Measurements from ENCODE around the gene UBA3.

Gene UBA3

DNA sequence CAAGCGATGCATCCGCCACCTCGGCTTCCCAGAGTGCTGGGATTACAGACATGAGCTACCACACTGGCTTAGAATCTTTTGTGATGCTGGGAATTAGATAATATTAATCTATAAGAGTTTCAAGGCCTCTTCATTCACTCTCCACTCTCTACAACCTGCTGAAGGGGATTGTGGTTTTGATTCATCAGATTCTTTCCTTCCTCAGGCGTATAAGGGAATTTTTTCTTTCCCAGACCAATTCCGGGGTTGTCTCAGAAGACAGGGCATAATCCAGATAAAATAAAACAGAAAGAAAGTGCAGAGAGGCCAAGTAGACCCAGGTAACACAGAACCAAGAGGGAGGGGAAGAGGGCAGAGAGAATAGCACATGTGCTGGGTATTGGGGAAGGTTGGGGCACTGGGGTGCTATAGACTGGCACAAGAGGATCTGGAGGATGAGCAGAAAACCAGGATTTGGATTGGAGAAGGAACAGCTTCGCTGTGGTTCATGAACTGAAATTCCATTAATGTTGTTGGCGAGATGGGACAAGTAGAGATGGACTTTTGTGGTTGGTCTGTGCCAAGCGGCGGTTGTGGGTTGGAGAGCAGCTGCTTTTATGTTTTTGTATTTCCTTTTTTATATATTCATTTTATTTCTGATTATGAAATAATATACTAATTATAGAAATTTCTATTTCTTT, 17.4 kb upstream of the UBA3 start:
- no peak for DNase-seq

DNA sequence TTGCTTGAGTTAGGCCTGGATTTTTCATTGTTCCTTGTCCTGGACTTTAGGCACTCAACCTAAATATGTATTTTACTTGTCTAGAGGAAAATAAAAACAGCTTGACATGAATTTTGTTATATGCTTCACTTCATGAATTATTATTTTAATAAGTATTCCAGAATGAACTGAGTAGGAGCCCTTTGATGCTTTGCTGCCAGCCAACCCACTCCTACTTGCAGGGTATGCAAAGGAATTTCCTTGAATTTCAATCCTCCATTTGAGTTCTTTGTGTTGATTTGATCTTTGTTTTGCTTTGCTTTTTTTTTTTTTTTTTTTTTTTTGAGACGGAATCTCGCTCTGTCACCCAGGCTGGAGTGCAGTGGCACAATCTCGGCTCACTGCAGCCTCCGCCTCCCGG, 16.1 kb upstream of the UBA3 start:
- no peak for DNase-seq

- no peak for DNase-seq
Measured at GRCh38 chr3:69095636-69096035, 15.5 kb upstream of the UBA3 start.

DNA sequence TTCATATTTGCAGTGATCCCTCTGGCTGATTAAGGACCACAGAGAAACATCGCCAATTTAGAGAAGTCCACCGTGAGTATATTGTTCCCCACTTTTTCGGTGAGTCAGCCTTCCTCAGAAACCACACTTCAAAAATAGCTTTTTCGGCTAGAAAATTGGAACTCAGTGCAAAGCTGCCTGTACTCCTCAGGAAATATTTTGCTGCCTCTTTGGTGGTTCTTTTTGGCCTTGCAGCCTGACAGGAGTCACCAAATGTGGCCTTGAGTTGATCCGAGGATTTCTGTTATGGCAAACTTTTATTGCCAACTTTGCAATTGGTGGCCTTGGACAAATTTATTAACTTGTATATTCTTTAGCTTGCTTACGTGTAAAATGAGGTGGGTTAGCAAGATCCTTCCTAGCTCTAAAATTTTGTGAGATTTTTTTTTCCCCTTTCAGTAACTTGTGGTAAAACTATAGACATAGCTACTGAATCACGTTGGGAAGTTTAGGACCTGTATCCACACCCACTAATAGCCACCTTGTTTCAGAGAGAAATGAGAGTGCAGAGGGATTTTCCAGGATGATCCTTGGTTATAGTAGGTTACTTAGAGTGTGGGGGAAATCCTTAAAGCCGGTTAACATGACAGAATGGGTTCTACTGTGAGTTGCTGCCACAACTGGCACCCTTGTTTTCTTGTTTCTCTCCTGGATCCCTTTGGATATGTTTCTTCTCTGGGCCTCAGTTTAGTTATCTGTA, 14.5 kb upstream of the UBA3 start:
- DNase-seq: peak; percentile 91 to 93

GRCh38 chr3:69092030-69092516, 11.9 kb upstream of the UBA3 start:
- peak; percentile 85 to 91 for DNase-seq

DNA sequence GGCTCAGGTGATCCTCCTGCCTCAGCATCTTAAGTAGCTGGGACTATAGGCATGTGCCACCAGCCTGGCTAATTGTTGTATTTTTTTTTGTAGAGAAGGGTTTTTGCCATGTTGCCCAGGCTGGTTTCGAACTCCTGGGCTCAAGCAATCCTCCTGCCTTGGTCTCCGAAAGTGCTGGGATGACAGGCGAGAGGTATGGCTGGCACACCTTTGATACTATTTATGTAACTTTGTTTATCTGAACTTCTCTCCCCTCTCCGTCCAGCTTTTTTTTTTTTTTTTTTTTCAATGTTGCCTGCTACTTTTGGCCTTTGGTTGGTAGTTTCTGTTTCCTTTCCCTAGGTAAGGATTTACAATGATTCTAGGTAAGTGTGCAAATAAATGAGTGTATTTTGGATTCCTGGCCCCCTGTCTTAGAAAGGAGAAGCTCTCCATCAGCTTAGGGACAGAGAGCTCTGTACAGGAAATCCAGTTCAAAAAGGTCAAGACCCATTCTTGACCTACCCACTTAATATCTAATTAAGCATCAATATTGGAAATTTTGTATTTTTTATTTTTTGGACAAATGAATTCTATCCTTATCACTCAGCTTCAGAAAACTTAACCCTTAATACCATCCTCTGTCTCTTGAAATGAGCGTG, 11.3 kb upstream of the UBA3 start:
- DNase-seq: no peak

GRCh38 chr3:69090021-69090420, 9.9 kb upstream of the UBA3 start:
- no peak for DNase-seq

GRCh38 chr3:69088063-69088462, 7.9 kb upstream of the UBA3 start:
- DNase-seq: peak in 1 of 2 experiments; percentile 35

DNA sequence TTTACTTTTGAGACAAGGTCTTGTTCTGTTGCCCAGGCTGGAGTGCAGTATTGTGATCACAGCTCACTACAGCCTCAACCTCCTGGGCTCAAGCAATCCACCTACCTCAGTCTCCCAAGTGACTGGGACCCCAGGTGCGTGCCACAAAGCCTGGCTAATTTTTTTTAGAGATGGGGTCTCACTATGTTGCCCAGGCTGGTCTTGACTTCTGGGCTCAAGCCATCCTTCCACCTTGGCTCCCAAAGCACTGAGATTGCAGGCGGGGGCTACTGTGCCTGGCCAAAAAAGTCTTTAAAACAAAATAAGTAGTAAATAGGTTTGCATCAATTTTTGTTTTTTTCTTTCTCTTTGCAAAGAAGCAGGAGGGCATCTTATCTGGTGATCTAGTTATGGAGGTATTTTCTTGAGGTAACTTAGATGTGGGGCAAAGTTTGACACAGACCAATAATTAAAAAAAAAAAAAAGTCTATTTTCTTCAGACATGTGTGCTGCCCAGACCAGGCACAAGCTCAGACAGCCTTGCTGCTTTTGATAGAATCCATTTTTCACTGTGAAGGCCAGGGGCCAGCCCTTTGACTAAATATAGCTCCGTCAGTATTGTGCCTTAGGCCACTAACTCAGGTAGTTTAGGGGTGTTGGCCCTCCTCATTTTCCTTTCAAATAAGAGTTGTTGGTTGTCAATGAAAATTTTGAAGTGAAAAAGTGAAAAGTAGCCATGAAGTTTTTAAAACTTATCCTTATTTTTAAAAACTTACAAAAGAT, 7.0 kb upstream of the UBA3 start:
- DNase-seq: no peak

GRCh38 chr3:69085833-69086722, 5.9 kb upstream of the UBA3 start:
- peak; percentile 77 to 85 for DNase-seq

DNA sequence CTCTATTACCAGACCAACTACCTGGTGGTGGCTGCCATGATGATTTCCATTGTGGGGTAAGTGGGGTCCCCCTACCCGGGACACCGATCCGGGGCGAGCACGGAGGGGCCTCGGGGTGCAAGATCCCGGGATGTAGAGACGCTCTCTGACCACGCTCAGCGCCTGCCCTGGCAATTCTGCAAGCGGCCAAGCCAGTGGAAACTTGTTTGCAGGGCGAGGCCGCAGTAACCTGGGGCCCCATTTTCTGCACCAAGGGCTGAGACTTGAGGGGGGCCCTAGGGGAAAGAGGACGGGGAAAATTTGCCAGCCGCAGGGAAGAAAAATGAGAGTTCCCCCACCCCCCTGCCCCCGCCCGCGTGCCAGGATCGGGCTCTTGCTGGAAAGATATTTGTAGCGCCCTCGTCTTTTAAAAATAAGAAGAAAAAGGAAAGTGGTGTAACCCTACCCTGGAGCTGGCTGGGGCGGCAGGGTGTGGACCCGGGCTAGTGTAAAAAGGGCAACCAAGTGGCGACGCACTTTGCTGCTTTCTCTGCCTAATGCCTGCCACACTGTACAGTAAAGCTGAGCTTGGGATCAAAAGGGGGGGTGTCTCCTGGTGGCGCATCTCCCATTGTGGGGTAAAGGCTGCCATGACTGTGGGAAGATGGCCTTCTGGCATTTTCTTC, 5.1 kb upstream of the UBA3 start:
- peak in 1 of 2 experiments; percentile 22 for DNase-seq

DNA sequence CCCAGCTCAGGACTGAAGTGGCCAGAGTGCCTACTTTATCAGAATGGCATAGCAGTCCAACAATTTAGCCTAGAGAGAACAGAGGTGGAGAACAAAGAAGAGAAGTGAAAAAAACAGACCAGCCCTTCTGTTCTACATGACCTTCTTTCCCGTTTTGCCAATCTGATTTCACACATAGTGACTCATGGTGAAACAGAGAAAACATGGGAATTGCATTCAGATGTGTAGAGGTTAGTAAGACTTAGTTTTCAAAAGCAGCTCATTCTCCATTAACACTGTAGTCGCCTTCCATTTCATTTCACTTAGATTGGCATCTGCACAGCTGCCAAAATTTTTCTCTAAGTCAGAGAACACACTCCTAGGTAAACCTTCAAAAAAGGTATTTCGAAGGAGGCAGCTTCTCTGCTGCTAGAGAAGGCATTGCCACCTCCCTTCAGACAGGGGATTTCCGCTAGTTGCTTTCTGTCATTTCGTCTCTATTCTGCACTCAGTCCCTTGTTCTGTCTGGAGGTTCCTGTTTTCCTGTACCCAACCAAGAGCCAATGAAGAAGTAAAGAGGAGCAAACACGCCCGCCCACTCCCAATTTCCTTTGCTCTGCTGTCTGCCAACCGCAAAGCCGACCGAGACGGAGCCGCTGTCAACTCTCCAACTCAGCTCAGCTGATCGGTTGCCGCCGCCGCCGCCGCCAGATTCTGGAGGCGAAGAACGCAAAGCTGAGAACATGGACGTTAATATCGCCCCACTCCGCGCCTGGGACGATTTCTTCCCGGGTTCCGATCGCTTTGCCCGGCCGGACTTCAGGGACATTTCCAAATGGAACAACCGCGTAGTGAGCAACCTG, 4.4 kb upstream of the UBA3 start, which contains the start of gene ARL6IP5:
Gene ARL6IP5 (plus strand): TSS at position 612 of the 842 bp plus-strand sequence. CDS start 111 bp downstream, at position 723.
- peak; percentile 99 to 100 for DNase-seq

DNA sequence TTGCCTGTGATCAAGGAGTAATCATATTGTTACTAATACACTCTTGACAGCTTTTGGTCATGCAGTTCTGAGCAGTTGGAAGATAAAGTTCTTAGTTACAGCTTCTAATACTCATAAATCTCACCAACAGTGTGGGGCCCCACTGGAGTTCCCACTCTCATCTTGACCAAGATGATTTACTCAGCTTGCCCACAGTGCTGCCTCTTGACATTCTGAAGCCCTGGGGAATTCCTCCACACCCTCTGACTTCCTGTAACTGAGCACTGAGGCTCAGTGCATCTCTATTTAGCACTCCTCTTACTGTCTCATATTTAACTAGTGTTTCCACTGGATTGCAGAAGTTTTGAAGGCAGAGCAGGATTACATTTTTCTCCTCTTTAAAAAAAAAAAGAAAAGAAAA, 2.6 kb upstream of the UBA3 start:
- DNase-seq: peak; percentile 63

GRCh38 chr3:69082361-69082760, 2.2 kb upstream of the UBA3 start:
- DNase-seq: no peak

DNA sequence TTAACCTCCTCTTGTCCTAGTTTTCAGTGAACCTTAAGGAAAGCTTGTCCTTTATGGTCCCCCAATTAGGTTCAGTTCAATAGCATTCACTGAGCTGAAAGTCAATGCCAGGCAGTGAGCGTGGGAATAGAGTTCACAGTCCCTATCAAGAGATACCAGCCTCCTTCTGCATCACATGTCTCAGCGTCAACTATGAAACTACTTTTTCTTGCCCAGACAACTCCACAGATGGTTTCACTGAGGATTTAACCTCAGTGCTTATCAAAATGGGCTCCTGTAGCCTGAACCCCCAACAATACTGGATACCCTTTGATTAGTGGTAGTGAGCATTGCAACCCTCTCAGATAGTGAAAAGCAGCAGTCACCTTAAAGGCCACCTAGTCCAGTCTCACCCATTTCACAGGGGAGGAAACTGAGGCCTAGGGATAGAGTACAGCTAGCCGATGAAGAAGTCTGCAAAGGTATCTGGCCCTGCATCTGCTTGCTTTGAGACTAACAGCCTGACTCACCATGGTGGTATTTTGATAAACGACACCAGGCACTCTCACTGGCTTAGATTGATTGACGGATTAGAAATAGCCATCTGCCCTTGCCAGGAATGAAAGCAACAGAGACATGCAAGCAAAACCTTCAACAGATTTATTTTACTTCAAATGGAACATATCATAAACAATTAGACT, 1.6 kb upstream of the UBA3 start:
- no peak for DNase-seq

DNA sequence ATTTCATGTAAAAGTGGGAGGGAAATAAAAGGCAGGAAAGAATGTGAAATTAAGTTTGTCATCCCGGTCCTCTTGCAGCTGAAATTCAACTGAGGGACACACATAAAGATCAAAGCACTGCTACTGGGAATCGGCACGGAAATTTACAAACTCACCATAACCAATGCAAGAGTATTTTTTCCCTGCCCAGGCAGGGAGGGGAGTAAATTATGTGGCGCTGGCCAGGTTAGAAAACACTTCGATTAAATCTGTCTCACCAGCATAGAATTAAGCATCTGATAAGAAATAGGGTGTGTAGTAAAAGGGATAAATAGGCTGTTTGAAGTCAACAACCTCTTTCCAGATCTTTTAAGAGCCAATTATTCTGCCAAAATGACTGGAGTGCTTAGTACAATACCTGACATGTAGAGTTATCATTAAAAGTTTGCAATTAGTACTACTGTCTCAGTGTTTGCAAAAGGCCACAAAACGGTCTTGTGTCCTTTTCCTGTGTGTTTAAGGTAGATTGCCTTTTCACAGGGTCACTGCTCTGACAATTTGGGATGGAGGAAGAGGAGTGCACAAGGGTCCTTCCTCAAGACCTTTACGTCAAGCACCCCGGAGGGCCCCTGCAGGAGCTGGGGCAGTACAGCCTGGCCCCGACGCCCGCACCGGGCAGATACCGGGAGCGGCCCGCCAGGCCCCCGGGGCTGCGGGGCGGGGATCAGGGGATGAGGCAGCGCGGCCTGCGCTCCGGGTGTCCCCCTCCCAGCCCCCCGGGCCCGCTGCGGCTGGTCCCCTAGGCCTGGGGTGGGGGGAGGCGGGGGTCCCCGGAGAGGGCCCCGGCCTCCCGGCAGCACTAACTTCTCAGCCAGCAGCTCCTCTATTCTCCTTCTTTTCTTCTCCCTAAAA, 651 bp downstream of the UBA3 start:
- DNase-seq: no peak

GRCh38 chr3:69072928-69073327, 7.2 kb downstream of the UBA3 start:
- no peak for DNase-seq

DNA sequence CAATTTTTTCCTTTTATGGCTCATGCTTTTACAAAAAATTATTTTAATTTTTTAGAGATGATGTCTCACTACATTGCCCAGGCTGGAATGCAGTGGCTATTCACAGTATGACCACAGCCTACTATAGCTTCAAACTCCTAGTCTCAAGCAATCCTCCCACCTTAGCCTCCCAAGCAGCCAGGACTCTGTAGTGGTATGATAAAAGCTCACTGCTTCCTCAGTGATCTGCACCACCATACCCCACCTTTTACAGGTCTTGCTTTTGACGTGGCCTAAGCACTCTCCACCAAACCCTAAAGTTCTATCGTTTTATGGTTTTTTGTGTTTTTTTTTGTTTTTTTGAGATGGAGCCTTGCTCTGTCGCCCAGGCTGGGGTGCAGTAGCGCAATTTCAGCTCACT, 14.0 kb downstream of the UBA3 start:
- DNase-seq: no peak
